C4-2B (cell line): ENCODE data around the gene LRMDA.
"Not testable (repeated sequence)": the region's sequence is repeated elsewhere in the genome, so short reads cannot be mapped to it uniquely, and the experiment has no call there.

Experiments used
- ZFX ChIP-seq: fragments of 450-650 bp; IDR thresholded peaks from 2 replicates; pipeline ENCODE4 v1.6.1; 2017
- TF ChIP-seq, protein P1 (sequence below): fragments of 450-650 bp; conservative IDR thresholded peaks from 2 replicates; pipeline ENCODE4 v1.5.1; 2017; ENCODE audit warnings: mild to moderate bottlenecking

DNA sequence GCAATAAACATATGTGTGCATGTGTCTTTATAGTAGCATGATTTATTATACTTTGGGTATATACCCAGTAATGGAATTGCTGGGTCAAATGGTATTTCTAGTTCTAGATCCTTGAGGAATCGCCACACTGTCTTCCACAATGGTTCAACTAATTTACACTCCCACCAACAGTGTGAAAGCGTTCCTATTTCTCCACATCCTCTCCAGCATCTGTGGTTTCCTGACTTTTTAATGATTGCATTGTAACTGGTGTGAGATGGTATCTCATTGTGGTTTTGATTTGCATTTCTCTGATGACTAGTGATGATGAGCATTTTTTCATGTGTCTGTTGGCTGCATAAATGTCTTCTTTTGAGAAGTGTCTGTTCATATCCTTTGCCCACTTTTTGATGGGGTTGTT, 84.7 kb downstream of the LRMDA start:
- TF ChIP-seq, protein P1, sequence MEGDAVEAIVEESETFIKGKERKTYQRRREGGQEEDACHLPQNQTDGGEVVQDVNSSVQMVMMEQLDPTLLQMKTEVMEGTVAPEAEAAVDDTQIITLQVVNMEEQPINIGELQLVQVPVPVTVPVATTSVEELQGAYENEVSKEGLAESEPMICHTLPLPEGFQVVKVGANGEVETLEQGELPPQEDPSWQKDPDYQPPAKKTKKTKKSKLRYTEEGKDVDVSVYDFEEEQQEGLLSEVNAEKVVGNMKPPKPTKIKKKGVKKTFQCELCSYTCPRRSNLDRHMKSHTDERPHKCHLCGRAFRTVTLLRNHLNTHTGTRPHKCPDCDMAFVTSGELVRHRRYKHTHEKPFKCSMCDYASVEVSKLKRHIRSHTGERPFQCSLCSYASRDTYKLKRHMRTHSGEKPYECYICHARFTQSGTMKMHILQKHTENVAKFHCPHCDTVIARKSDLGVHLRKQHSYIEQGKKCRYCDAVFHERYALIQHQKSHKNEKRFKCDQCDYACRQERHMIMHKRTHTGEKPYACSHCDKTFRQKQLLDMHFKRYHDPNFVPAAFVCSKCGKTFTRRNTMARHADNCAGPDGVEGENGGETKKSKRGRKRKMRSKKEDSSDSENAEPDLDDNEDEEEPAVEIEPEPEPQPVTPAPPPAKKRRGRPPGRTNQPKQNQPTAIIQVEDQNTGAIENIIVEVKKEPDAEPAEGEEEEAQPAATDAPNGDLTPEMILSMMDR, result not testable (repeated sequence)
- not testable (repeated sequence) for TF ChIP-seq ZFX
